ENCODE data around the gene ZNF202.
"Not testable (repeated sequence)": the region's sequence is repeated elsewhere in the genome, so short reads cannot be mapped to it uniquely, and the experiment has no call there.

The ZNF202 gene

DNA sequence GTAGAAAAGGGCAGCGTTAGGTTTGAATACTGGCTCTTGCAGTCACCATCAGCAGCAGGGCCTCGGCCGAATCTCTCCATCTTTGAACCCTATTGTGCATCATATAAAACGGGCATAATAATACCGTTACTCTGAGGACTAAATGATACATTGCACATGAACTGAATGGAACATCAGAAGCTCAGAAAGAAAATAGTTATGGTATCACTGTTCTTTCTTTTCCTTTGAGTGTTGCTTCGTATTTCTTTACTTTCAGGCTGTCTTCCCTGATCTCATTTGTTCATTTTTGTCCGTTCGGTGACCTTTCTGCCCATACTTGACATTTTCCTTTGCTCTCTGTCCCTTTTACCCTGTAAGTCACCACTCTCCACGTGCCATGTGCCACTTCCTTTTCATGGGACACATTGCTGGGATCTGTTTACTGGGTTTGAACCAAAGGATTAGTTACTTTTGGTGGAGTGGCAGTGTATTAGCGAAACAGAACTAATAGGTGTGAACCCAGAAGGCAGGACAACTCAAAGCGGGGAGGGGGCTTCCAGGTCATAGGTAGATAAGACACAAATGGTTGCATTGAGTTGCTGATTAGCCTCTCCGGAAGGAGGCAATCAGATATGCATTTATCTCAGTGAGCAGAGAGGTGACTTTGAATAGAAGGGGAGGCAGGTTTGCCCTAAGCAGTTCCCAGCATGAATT lies 717 bp upstream of the ZNF202 start:
- FAIRE-seq: no peak

DNA sequence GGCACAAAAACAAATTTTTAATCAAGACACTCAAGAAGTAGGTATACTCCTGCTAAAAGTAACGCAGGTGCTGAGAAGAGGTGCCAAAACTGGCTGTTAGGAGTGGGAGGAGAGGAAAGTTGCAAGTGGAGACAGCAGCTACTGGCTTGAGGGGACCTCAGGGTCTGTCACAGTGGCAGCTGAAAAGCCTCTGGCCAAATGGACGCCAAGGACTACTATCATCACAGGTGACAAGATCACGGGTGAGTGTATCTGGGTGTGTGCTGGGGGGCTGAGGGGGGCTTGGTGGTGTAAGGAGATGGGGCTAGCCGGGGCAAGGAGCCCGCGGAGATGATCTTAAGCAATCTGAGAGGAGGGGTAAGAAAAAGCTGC lies 687 bp downstream of the ZNF202 start:
- DNase-seq (ENCODE audit: insufficient read length, low spot score): no peak
- no peak for FAIRE-seq

More for the DNA sequence above, 717 bp upstream of the ZNF202 start:
- no peak for DNase-seq (ENCODE audit: insufficient read length, low spot score)

DNA sequence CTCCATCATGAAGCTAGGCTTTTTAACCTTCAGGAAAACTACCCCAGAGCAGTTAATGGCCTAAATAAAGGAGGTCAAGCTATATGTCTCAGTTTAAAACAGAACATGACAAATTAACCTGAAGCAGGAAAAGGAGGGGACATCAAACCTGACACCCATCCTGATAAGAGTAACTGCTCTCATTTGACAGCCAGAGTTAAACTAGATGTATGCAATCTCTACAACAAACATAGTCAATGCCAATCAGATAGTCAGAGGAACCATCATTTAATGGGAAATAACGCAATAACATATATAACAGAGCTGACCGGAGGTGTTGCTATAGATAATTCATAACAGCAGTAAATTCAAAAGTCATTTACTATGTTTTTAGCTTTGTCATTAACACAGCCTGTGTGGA lies 3.1 kb downstream of the ZNF202 start:
- DNase-seq (ENCODE audit: insufficient read length, low spot score) (no peak), FAIRE-seq (no peak)

- FAIRE-seq (no peak), DNase-seq (ENCODE audit: insufficient read length, low spot score) (no peak)
Observed at GRCh38 chr11:123736769-123737168, 4.7 kb downstream of the ZNF202 start.

- DNase-seq (ENCODE audit: insufficient read length, low spot score) (no peak), FAIRE-seq (no peak)
Observed at GRCh38 chr11:123729602-123730001, 11.9 kb downstream of the ZNF202 start.

DNA sequence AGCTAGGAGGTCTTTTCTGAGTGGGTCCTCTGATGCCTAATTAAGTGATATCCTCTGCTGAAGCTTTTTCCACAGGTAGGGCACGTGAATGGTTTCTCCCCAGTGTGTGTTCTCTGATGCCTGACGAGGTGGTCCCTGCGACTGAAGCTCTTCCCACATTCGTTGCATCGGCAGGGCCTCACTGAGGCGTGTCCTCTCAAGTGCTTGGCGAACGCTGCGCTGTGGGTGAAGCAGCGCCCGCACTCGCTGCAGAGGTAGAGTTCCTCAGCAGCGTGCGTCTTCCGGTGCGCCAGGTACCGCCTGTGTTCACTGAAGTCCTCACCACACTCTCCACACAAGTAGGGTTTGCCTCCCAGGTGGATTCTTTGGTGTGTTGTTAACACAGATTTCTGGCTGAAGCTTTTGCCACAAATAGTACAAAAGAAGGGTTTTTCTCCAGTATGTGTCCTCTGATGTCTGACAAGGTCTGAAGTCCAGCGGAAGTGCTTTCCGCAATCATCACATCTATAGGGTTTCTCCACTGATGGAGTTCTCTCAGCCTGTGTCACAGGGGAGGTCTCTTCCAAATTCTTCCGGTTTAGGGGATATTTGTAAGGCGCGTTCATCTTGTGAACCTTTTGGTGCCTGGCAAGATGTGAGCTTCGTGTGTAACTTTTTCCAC lies 15.3 kb downstream of the ZNF202 start:
- FAIRE-seq (no peak), DNase-seq (ENCODE audit: insufficient read length, low spot score) (no peak)

GRCh38 chr11:123719452-123719851 lies 22.0 kb downstream of the ZNF202 start:
- no peak for DNase-seq (ENCODE audit: insufficient read length, low spot score)
- no peak for FAIRE-seq

DNA sequence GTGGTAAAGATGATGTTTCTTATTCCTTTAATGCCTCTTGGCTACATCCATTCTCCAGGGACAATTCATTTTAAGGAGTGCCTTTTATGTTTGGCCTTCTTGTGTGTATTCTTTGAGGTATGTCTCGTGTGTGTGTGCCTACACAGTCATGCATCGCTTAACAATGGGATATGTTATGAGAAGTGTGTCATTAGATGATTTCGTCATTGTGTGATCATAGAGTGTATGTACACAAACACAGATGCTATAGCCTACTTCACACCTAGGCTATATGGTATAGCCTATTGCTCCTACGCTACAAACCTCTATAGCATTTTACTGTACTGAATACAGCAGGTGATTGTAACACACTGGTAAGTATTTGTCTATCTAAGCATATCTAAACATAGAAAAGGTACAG lies 23.0 kb downstream of the ZNF202 start:
- DNase-seq (ENCODE audit: insufficient read length, low spot score) (no peak), FAIRE-seq (no peak)

DNA sequence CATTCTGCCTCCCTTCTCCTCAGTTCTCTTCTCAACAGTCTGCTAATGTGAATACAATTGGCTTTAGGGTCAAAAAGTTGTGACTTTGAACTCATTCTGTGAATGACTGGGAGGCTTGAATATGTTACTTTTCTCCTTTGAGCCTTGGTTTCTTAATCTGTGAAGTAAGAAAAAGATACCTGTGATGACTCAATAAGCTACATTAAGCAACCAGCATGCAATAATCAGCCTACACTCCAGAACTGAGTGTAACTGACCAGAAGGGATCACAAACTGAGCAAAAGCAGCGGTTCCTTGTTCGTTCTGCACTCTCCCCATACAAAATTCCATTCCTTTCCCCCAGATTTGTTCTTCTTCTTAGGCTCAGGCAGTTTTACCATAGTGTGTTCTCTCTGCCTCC lies 23.4 kb downstream of the ZNF202 start:
- no peak for FAIRE-seq

GRCh38 chr11:123712627-123713026 lies 28.8 kb downstream of the ZNF202 start:
- DNase-seq (ENCODE audit: insufficient read length, low spot score); FAIRE-seq: not testable (repeated sequence)

More for the DNA sequence above, 23.4 kb downstream of the ZNF202 start:
- DNase-seq (ENCODE audit: insufficient read length, low spot score): no peak

- no peak for DNase-seq (ENCODE audit: insufficient read length, low spot score)
- peak; percentile 83 for FAIRE-seq
Observed at GRCh38 chr11:123707606-123708205, 33.8 kb downstream of the ZNF202 start.

- no peak for FAIRE-seq
- no peak for DNase-seq (ENCODE audit: insufficient read length, low spot score)
Observed at GRCh38 chr11:123707206-123707605, 34.3 kb downstream of the ZNF202 start.

DNA sequence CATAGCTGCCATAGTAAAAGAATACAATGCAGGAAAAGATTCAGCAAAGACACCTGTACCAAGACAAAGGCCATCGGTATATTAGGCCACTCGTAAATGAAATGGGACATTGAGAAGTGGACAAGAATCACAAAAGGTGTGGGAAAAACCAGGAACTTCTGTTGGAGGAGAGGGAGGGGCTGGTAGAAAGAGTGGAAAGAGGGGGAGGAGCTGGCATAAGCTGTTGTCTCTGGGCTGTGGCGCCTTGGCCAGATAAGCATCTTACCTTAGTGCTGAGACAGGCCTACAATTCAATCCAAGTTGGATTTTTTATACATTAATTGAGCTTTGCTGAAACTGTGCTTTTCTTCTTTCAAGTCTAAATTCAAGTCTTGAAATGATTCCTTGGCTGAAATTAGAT lies 37.1 kb downstream of the ZNF202 start:
- DNase-seq (ENCODE audit: insufficient read length, low spot score) (no peak), FAIRE-seq (no peak)

GRCh38 chr11:123702696-123703095 lies 38.8 kb downstream of the ZNF202 start:
- no peak for FAIRE-seq

DNA sequence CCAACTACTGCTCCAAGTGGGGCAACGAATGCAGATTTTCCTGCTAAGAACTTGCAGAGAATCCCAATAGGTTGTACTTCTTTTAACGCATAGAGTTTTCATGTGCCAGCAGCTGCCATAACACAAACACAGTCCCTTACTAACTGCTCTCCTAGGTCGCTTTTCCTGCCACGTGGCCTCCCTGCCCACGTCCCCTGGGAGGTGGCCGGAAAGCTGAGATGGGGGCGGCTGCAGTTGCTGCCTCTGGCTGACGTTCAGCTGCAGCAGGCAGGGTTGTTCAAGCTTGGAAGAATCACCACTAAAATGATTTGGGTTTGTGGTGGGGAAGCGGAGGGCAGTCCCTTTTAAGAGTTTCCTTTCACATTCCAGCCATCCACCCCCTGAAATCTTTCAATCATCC lies 39.3 kb downstream of the ZNF202 start:
- FAIRE-seq (no peak), DNase-seq (ENCODE audit: insufficient read length, low spot score) (no peak)

More at GRCh38 chr11:123702696-123703095, 38.8 kb downstream of the ZNF202 start:
- no peak for DNase-seq (ENCODE audit: insufficient read length, low spot score)

- no peak for FAIRE-seq
- no peak for DNase-seq (ENCODE audit: insufficient read length, low spot score)
Observed at GRCh38 chr11:123700772-123701171, 40.7 kb downstream of the ZNF202 start.

- DNase-seq (ENCODE audit: insufficient read length, low spot score): no peak
- no peak for FAIRE-seq
Observed at GRCh38 chr11:123698546-123699127, 42.8 kb downstream of the ZNF202 start.

DNA sequence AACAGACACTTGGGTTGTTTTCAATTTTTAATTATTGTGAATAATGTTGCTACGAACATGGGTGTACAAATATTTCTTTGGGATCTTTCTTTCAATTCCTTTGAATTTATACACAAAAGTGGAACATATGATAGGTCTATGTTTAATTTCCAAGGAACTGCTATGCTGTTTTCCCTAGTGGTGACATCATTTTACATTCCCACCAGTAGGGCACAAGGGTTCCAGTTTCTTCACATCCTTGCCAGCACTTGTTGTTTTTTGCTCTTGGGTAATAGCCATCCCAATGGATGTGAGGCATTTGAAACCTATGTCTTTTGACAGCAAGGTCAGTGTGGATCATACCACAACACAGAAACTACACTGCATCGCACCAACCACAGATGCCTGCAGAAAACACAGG lies 45.3 kb downstream of the ZNF202 start:
- DNase-seq (ENCODE audit: insufficient read length, low spot score) (no peak), FAIRE-seq (no peak)

GRCh38 chr11:123695231-123695630 lies 46.2 kb downstream of the ZNF202 start:
- DNase-seq (ENCODE audit: insufficient read length, low spot score): no peak
- FAIRE-seq: no peak

DNA sequence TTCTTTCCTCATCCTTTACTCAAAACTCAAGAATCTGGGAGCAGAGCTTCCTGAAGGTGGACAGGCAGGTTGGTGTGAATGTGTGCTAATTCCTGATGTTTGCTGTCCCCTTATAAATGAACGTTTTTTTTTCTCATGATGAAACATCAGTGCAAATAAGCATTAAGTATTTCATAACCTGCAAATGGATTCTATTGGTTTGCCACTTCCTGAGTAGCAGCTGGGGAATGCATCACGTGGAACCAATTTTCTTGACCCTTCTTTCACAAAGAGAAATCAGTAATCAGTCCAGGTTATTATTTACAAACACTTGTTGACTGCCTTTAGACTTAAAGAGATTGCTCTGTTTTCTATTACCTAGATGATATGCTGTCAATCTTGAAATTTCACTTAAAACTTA lies 46.9 kb downstream of the ZNF202 start:
- FAIRE-seq (no peak), DNase-seq (ENCODE audit: insufficient read length, low spot score) (no peak)

DNA sequence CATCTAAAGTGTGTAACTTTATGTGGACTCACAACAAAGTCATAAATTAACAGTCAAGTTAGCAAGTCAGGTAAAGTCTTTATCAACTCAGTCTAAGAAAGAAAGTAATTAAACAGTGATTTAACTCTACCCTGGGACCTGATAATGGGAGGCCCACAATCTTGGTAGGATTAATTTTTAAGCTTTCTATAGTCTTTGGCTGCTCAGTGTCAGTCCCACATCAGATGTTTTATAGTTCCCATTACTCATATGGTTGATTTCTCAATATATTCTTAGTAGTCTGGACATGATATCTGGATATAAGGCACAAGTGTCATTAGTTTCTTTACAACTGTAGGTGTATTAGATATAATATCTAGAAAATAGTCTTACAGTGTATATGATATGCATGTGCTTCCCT lies 48.5 kb downstream of the ZNF202 start:
- DNase-seq (ENCODE audit: insufficient read length, low spot score) (no peak), FAIRE-seq (no peak)

GRCh38 chr11:123690485-123690884 lies 51.0 kb downstream of the ZNF202 start:
- no peak for FAIRE-seq
- DNase-seq (ENCODE audit: insufficient read length, low spot score): no peak
